GM19455 (cell line): ENCODE results near the gene TIAM1.

Experiments
- ATAC-seq: cut with Tn5 transposase; IDR thresholded peaks from one replicate; pipeline ENCODE4 v1.9.1; 2021; ENCODE audit not compliant: unreplicated experiment

The TIAM1 gene, protein sequence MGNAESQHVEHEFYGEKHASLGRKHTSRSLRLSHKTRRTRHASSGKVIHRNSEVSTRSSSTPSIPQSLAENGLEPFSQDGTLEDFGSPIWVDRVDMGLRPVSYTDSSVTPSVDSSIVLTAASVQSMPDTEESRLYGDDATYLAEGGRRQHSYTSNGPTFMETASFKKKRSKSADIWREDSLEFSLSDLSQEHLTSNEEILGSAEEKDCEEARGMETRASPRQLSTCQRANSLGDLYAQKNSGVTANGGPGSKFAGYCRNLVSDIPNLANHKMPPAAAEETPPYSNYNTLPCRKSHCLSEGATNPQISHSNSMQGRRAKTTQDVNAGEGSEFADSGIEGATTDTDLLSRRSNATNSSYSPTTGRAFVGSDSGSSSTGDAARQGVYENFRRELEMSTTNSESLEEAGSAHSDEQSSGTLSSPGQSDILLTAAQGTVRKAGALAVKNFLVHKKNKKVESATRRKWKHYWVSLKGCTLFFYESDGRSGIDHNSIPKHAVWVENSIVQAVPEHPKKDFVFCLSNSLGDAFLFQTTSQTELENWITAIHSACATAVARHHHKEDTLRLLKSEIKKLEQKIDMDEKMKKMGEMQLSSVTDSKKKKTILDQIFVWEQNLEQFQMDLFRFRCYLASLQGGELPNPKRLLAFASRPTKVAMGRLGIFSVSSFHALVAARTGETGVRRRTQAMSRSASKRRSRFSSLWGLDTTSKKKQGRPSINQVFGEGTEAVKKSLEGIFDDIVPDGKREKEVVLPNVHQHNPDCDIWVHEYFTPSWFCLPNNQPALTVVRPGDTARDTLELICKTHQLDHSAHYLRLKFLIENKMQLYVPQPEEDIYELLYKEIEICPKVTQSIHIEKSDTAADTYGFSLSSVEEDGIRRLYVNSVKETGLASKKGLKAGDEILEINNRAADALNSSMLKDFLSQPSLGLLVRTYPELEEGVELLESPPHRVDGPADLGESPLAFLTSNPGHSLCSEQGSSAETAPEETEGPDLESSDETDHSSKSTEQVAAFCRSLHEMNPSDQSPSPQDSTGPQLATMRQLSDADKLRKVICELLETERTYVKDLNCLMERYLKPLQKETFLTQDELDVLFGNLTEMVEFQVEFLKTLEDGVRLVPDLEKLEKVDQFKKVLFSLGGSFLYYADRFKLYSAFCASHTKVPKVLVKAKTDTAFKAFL (N-terminal part only)

GRCh38 chr21:31343680-31344480 lies at the start of gene TIAM1:
TSS of gene TIAM1 (minus strand) at chr21:31344261. CDS start at chr21:31266972, 77,289 bp downstream.
- ATAC-seq: no peak

- ATAC-seq: no peak
Observed at GRCh38 chr21:31387560-31388186, 43.6 kb upstream of the TIAM1 start.

- ATAC-seq: no peak
Observed at GRCh38 chr21:31386006-31386405, 41.9 kb upstream of the TIAM1 start.

DNA sequence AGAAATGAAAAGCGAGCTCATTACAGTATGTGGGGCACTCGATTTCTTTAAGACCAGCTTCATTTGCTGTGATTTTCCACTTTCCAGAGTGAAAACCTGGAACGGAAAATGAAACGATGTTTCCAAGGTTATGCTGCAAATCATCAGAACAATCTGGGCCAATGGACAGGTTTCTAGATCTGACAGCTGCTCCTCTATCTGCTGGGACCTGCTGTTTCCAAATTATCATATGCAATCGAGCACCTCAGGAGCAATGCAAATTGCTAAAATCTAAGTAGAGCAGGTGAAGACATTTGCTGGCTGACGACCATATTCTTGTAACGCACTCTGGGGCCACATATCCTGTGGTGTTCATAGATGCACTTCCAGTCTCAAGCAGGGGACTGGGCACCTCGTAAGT lies 39.7 kb upstream of the TIAM1 start:
- ATAC-seq: no peak

GRCh38 chr21:31382060-31382459 lies 38.0 kb upstream of the TIAM1 start:
- no peak for ATAC-seq

- no peak for ATAC-seq
Observed at GRCh38 chr21:31376301-31376700, 32.2 kb upstream of the TIAM1 start.

DNA sequence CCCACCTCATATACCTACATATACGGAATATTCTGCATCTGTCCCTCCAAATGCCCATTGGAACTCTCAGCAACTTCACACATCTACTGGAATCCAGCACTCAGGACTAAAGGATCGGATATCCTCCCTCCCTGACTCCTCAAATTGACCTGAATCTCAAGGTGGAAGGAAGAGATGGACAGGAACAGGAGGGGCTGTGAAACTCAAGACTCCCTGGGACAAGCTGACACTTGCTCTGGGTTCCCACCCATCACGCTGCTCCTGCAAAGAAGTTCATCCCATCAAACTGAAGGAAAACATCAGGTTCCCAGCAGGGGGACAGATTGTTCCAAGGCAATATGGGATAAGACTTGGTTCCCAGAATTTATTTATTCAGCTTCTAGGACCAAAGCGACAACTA lies 30.3 kb upstream of the TIAM1 start:
- ATAC-seq: no peak

- ATAC-seq: no peak
Observed at GRCh38 chr21:31372471-31372765, 28.4 kb upstream of the TIAM1 start.

DNA sequence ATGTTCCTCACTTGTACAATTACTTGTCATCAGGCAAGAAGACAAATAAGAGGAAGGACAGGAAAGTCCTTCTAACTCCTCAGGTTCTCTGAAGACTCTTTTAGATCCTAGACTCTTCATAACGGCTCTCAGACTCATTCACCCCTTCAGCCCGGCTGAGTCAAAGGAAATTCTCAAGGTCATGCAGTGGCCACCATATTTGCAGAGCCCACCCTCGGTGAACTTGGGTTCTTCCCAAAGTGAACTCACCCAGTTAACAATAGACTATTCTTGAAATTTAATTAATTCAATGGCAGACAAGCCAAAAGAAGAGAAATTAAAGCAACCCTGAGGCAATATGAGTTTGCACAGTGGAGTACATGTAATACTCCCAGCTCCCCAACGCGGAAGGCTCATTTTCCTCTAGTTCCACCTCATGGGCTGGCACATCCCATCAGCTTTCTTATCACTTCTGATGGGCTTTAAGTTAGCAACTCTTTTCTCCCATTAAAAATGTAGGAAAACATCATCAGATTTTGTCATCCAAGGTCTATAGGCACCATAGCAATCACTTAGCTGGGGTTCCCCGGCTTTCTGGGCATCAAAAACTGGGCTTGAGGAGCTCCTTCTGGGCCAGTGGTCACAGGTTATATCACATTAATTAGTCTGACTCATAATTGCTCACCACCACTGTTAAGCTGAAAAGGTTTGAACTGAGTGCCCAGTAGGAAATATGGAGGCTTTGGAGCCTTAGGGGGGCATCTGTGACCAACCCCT lies 27.8 kb upstream of the TIAM1 start:
- ATAC-seq: no peak

DNA sequence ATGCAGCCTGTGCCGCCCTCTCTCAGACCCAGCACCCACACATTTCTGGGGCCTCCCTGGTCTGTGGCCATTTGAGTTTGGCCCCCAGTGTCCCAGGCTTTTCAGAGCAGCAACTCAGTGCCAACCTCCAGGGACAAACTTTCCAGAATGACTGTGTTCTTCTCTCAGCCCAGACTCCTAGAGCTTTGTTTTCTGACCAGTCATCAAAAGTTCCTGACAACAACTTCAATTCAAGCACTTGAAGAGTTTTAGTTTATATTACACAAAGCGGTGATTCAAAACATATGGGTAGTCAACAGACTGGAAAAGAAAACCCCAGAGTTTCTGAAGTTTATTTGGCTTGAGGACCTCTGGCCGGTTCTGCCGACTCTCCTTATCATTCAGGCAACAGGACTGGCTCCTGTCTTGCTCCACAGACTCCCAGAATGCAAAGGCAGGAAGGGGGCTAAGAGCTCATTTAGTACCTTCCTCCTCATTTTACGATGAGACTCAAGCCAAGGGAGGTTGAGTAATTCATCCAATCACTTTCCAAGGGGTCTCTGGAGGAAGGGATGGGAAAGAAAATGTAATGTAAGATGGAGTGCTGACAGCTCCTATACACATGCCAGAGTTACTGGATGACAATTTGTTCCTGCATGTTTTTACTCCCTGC lies 27.0 kb upstream of the TIAM1 start:
- ATAC-seq: no peak

DNA sequence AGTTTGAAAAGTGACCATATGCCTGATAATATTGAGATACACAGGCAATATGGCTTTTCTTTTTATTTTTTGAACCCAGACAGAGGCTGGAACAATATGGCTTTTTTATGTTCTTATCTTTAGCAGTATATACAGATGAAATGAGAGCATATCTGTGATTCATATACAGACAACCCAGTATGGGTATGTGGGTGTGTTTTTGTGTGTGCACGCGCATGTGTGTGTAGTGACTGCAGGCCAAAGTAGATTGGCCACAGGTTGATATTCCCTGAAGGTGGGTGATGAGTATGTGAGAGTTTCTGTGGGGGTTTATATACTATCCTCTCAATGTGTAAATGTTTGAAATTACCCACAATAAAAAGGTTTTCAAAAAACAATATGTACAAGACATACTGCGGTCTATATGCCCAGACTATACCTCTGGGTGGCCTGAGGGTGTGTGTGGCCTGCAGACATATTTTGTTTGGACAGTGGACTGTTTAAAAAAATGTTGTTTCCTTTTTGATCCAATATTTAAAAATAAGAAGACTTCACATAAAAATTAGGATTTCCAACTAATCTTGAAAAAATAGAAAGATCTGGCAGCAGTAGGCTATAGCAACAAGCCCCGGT lies 26.3 kb upstream of the TIAM1 start:
- no peak for ATAC-seq

DNA sequence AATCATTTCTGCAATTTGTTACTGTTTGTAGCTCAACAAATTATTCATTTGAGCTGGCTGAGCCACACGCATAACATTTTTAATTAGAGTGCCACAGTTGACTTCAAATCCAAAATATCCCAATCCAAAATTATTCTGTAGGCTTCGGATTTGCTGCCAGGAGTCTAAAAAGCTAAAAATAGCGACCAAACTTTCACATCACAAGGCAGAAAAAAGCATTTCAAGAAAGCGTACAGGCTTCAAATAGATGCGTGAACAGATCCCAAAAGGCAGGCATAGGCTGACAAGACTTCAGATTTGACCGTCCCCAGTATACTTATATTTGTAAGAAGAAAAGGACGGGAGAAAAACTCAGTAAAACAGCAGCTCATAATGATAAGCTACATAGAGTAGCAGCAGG lies 24.3 kb upstream of the TIAM1 start:
- no peak for ATAC-seq

DNA sequence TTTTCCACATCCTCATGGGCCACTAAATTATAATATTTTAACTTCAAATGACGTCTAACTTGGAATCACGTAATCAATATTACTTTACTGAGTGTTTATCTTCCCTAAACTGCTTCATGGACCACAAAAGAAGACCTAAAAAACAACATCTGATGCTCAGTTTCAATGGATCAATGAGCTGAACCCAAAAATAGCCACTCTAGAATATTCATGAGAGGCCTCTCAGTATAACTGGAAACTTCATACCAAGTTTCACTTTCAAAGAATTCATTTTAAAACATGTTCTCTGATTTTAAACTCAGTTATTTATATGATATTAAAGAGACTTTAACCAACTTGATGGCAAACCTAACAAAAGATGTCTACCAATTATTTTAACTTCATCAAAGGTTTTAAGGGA lies 23.7 kb upstream of the TIAM1 start:
- no peak for ATAC-seq

DNA sequence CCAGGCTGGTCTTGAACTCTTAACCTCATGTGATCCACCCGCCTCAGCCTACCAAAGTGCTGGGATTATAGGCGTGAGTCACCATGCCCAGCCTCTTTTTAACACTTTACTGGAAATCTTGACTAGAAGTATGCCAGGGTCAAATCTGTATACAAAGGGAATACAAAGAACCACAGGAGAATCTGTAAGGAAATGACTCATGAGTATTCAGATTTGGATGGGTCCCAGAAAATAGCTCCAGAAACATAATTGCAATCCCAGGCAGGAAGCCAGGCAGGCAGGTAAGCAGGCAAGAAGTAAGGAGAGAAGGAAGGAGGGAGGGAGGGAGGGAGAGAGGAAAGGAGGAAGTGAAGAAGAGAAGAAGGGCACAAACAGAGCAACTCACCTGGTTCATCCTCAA lies 22.8 kb upstream of the TIAM1 start:
- no peak for ATAC-seq

- ATAC-seq: no peak
Observed at GRCh38 chr21:31364253-31364945, 20.3 kb upstream of the TIAM1 start.

GRCh38 chr21:31363720-31364119 lies 19.7 kb upstream of the TIAM1 start:
- ATAC-seq: no peak

GRCh38 chr21:31360717-31361116 lies 16.7 kb upstream of the TIAM1 start:
- no peak for ATAC-seq

GRCh38 chr21:31358158-31358557 lies 14.1 kb upstream of the TIAM1 start:
- ATAC-seq: no peak
